ENCODE measurements around the gene NETO2.
"Not testable (repeated sequence)": the region's sequence is repeated elsewhere in the genome, so short reads cannot be mapped to it uniquely, and the experiment has no call there.

NETO2 gene

GRCh38 chr16:47063011-47063724, 80.6 kb downstream of the NETO2 start:
- no peak for DNase-seq

GRCh38 chr16:47061204-47061603, 82.5 kb downstream of the NETO2 start:
- DNase-seq, result no peak

GRCh38 chr16:47060596-47060995, 83.1 kb downstream of the NETO2 start:
- no peak for DNase-seq

GRCh38 chr16:47059991-47060390, 83.8 kb downstream of the NETO2 start:
- DNase-seq, result no peak

GRCh38 chr16:47059130-47059529, 84.6 kb downstream of the NETO2 start:
- not testable (repeated sequence) for DNase-seq

GRCh38 chr16:47058295-47059086, 85.3 kb downstream of the NETO2 start:
- no peak for DNase-seq

- DNase-seq, result no peak
These were observed 86.1 kb downstream of the NETO2 start for GRCh38 chr16:47057630-47057993.

GRCh38 chr16:47056688-47057629, 86.8 kb downstream of the NETO2 start:
- DNase-seq, result no peak

GRCh38 chr16:47056061-47056460, 87.7 kb downstream of the NETO2 start:
- DNase-seq, result not testable (repeated sequence)

- DNase-seq, result no peak
These were observed 88.4 kb downstream of the NETO2 start for GRCh38 chr16:47055136-47055885.

- no peak for DNase-seq
These were observed 89.4 kb downstream of the NETO2 start for GRCh38 chr16:47054306-47054705.

- no peak for DNase-seq
These were observed 89.8 kb downstream of the NETO2 start for GRCh38 chr16:47053895-47054294.

- no peak for DNase-seq
These were observed 90.8 kb downstream of the NETO2 start for GRCh38 chr16:47052666-47053640.

- DNase-seq, result no peak
These were observed 92.7 kb downstream of the NETO2 start for GRCh38 chr16:47051031-47051430.

- DNase-seq, result no peak
These were observed 93.7 kb downstream of the NETO2 start for GRCh38 chr16:47049901-47050583.

GRCh38 chr16:47047524-47048203, 96.1 kb downstream of the NETO2 start:
- DNase-seq, result no peak

- no peak for DNase-seq
These were observed 96.8 kb downstream of the NETO2 start for GRCh38 chr16:47046726-47047523.

- no peak for DNase-seq
These were observed 98.3 kb downstream of the NETO2 start for GRCh38 chr16:47045459-47045858.

GRCh38 chr16:47045023-47045422, 98.7 kb downstream of the NETO2 start:
- DNase-seq, result no peak

All from activated gamma-delta T cell treated with Interleukin-2 at 50 U/mL for 16 hours (primary cell).